ENCODE data around the gene STARD8. TPM values are rescaled to one million over a fixed set of nuclear protein-coding genes. Genes with fewer than 3 reads are reported as not detected.
"Not testable (repeated sequence)": the region's sequence is repeated elsewhere in the genome, so short reads cannot be mapped to it uniquely, and the experiment has no call there.

Gene STARD8
- total and polyA plus RNA-seq, 4 experiments from 2014 or later, result 0.14 to 0.86 (median 0.47) TPM; not detected in 1

GRCh38 chrX:68629936-68630335, 17.5 kb upstream of the STARD8 start:
- CTCF ChIA-PET (ENCODE audit: partially characterized antibody); H3K27me3 Mint-ChIP-seq; H3K36me3 Mint-ChIP-seq; H3K4me1 ChIP-seq (ENCODE audit: insufficient read depth, low read length); H3K9me3 Mint-ChIP-seq; H3K4me3 Mint-ChIP-seq; H3K27ac ChIP-seq (ENCODE audit: low read depth, low read length); H3K9me3 ChIP-seq (ENCODE audit: control insufficient read depth in 1 of 2, low read length in 2 of 2); H3K36me3 ChIP-seq (ENCODE audit: insufficient read depth, low read length); H3K27me3 ChIP-seq (ENCODE audit: insufficient read depth, low read length); H3K27ac Mint-ChIP-seq; DNase-seq; H3K4me3 ChIP-seq (ENCODE audit: low read length in 2 of 2); intact Hi-C loops (cut with micrococcal nuclease); POLR2A ChIA-PET (ENCODE audit: partially characterized antibody); H3K4me1 Mint-ChIP-seq: not testable (repeated sequence)

GRCh38 chrX:68631336-68631735, 16.1 kb upstream of the STARD8 start:
- Mint-ChIP-seq H3K4me1 (no peaks in the 10 kb centered on the region), H3K4me3 (no peak overlapping the region), H3K27ac (no peak overlapping the region), H3K9me3 (no peaks in the 10 kb centered on the region), H3K27me3 (peaks cover 0 to 2% of the 10 kb centered on the region in 2 donors), H3K36me3 (no peaks in the 10 kb centered on the region)
- no peaks in the 10 kb centered on the region for H3K27me3 ChIP-seq (ENCODE audit: insufficient read depth, low read length)
- DNase-seq, result no peak
- CTCF ChIA-PET (ENCODE audit: partially characterized antibody), result no interaction called here
- intact Hi-C loops (cut with micrococcal nuclease), result no loop called here
- no peaks in the 10 kb centered on the region for H3K4me1 ChIP-seq (ENCODE audit: insufficient read depth, low read length)
- POLR2A ChIA-PET (ENCODE audit: partially characterized antibody), result no interaction called here
- no peak overlapping the region for H3K27ac ChIP-seq (ENCODE audit: low read depth, low read length)
- H3K36me3 ChIP-seq (ENCODE audit: insufficient read depth, low read length), result no peaks in the 10 kb centered on the region
- no peak overlapping the region for H3K4me3 ChIP-seq (ENCODE audit: low read length in 2 of 2)
- H3K9me3 ChIP-seq (ENCODE audit: control insufficient read depth in 1 of 2, low read length in 2 of 2), result no peaks in the 10 kb centered on the region

- Mint-ChIP-seq H3K27me3 (peaks cover 0 to 2% of the 10 kb centered on the region in 2 donors), H3K4me1 (no peaks in the 10 kb centered on the region), H3K4me3 (no peak overlapping the region), H3K9me3 (no peaks in the 10 kb centered on the region), H3K36me3 (no peaks in the 10 kb centered on the region), H3K27ac (no peak overlapping the region)
- Histone ChIP-seq H3K4me3 (ENCODE audit: low read length in 2 of 2) (no peak overlapping the region), H3K36me3 (ENCODE audit: insufficient read depth, low read length) (no peaks in the 10 kb centered on the region), H3K9me3 (ENCODE audit: control insufficient read depth in 1 of 2, low read length in 2 of 2) (no peaks in the 10 kb centered on the region), H3K4me1 (ENCODE audit: insufficient read depth, low read length) (no peaks in the 10 kb centered on the region), H3K27me3 (ENCODE audit: insufficient read depth, low read length) (no peaks in the 10 kb centered on the region), H3K27ac (ENCODE audit: low read depth, low read length) (no peak overlapping the region)
- CTCF ChIA-PET (ENCODE audit: partially characterized antibody), result no interaction called here
- intact Hi-C loops (cut with micrococcal nuclease), result no loop called here
- POLR2A ChIA-PET (ENCODE audit: partially characterized antibody), result no interaction called here
- no peak for DNase-seq
Measured at GRCh38 chrX:68632491-68632890, 15.0 kb upstream of the STARD8 start.

- Histone ChIP-seq H3K9me3 (ENCODE audit: control insufficient read depth in 1 of 2, low read length in 2 of 2) (no peaks in the 10 kb centered on the region), H3K4me1 (ENCODE audit: insufficient read depth, low read length) (no peaks in the 10 kb centered on the region), H3K27me3 (ENCODE audit: insufficient read depth, low read length) (no peaks in the 10 kb centered on the region), H3K4me3 (ENCODE audit: low read length in 2 of 2) (no peak overlapping the region), H3K27ac (ENCODE audit: low read depth, low read length) (no peak overlapping the region), H3K36me3 (ENCODE audit: insufficient read depth, low read length) (no peaks in the 10 kb centered on the region)
- ChIA-PET CTCF (ENCODE audit: partially characterized antibody) (no interaction called here), POLR2A (ENCODE audit: partially characterized antibody) (no interaction called here)
- H3K4me1 Mint-ChIP-seq, result no peaks in the 10 kb centered on the region
- intact Hi-C loops (cut with micrococcal nuclease), result no loop called here
- no peak overlapping the region for H3K4me3 Mint-ChIP-seq
- no peak overlapping the region for H3K27ac Mint-ChIP-seq
- DNase-seq, result no peak
- peaks cover 0 to 2% of the 10 kb centered on the region in 2 donors for H3K27me3 Mint-ChIP-seq
- no peaks in the 10 kb centered on the region for H3K36me3 Mint-ChIP-seq
- H3K9me3 Mint-ChIP-seq, result no peaks in the 10 kb centered on the region
Measured at GRCh38 chrX:68633981-68634380, 13.5 kb upstream of the STARD8 start.

GRCh38 chrX:68634649-68635227, 12.7 kb upstream of the STARD8 start:
- H3K4me3 ChIP-seq (ENCODE audit: low read length in 2 of 2), result no peak overlapping the region
- no peaks in the 10 kb centered on the region for H3K36me3 Mint-ChIP-seq
- ChIA-PET CTCF (ENCODE audit: partially characterized antibody) (no interaction called here), POLR2A (ENCODE audit: partially characterized antibody) (no interaction called here)
- H3K4me3 Mint-ChIP-seq, result no peak overlapping the region
- no peaks in the 10 kb centered on the region for H3K27me3 ChIP-seq (ENCODE audit: insufficient read depth, low read length)
- H3K9me3 ChIP-seq (ENCODE audit: control insufficient read depth in 1 of 2, low read length in 2 of 2), result no peaks in the 10 kb centered on the region
- no peaks in the 10 kb centered on the region for H3K36me3 ChIP-seq (ENCODE audit: insufficient read depth, low read length)
- no peak for DNase-seq
- no peak overlapping the region for H3K27ac Mint-ChIP-seq
- H3K27me3 Mint-ChIP-seq, result peaks cover 0 to 2% of the 10 kb centered on the region in 2 donors
- no peaks in the 10 kb centered on the region for H3K4me1 ChIP-seq (ENCODE audit: insufficient read depth, low read length)
- H3K27ac ChIP-seq (ENCODE audit: low read depth, low read length), result no peak overlapping the region
- intact Hi-C loops (cut with micrococcal nuclease), result no loop called here
- no peaks in the 10 kb centered on the region for H3K9me3 Mint-ChIP-seq
- no peaks in the 10 kb centered on the region for H3K4me1 Mint-ChIP-seq

- Mint-ChIP-seq H3K36me3 (no peaks in the 10 kb centered on the region), H3K4me1 (no peaks in the 10 kb centered on the region), H3K4me3 (no peak overlapping the region), H3K9me3 (no peaks in the 10 kb centered on the region), H3K27ac (no peak overlapping the region), H3K27me3 (no peaks in the 10 kb centered on the region)
- no peak overlapping the region for H3K4me3 ChIP-seq (ENCODE audit: low read length in 2 of 2)
- no peaks in the 10 kb centered on the region for H3K27me3 ChIP-seq (ENCODE audit: insufficient read depth, low read length)
- no peak for DNase-seq
- intact Hi-C loops (cut with micrococcal nuclease), result no loop called here
- H3K9me3 ChIP-seq (ENCODE audit: control insufficient read depth in 1 of 2, low read length in 2 of 2), result no peaks in the 10 kb centered on the region
- H3K36me3 ChIP-seq (ENCODE audit: insufficient read depth, low read length), result no peaks in the 10 kb centered on the region
- no peak overlapping the region for H3K27ac ChIP-seq (ENCODE audit: low read depth, low read length)
- H3K4me1 ChIP-seq (ENCODE audit: insufficient read depth, low read length), result no peaks in the 10 kb centered on the region
- ChIA-PET CTCF (ENCODE audit: partially characterized antibody) (no interaction called here), POLR2A (ENCODE audit: partially characterized antibody) (no interaction called here)
Measured at GRCh38 chrX:68640661-68641060, 6.8 kb upstream of the STARD8 start.

- CTCF ChIA-PET (ENCODE audit: partially characterized antibody), result no interaction called here
- no peak for DNase-seq
- Mint-ChIP-seq H3K27ac (no peak overlapping the region), H3K4me3 (no peak overlapping the region), H3K36me3 (no peaks in the 10 kb centered on the region), H3K9me3 (no peaks in the 10 kb centered on the region), H3K27me3 (peaks cover 0 to 6% of the 10 kb centered on the region in 2 donors), H3K4me1 (peaks cover 0 to 1% (median 0%) of the 10 kb centered on the region in 4 donors)
- Histone ChIP-seq H3K27ac (ENCODE audit: low read depth, low read length) (no peak overlapping the region), H3K27me3 (ENCODE audit: insufficient read depth, low read length) (no peaks in the 10 kb centered on the region), H3K9me3 (ENCODE audit: control insufficient read depth in 1 of 2, low read length in 2 of 2) (no peaks in the 10 kb centered on the region), H3K4me1 (ENCODE audit: insufficient read depth, low read length) (no peaks in the 10 kb centered on the region), H3K4me3 (ENCODE audit: low read length in 2 of 2) (no peak overlapping the region), H3K36me3 (ENCODE audit: insufficient read depth, low read length) (no peaks in the 10 kb centered on the region)
- intact Hi-C loops (cut with micrococcal nuclease), result no loop called here
- POLR2A ChIA-PET (ENCODE audit: partially characterized antibody), result no interaction called here
Measured at GRCh38 chrX:68644861-68645260, 2.6 kb upstream of the STARD8 start.

GRCh38 chrX:68646421-68646820, 1.0 kb upstream of the STARD8 start:
- Mint-ChIP-seq H3K4me1 (peaks cover 0 to 3% (median 0%) of the 10 kb centered on the region in 4 donors), H3K27ac (no peak overlapping the region), H3K27me3 (peaks cover 0 to 6% of the 10 kb centered on the region in 2 donors), H3K36me3 (no peaks in the 10 kb centered on the region), H3K4me3 (no peak overlapping the region), H3K9me3 (no peaks in the 10 kb centered on the region)
- POLR2A ChIA-PET (ENCODE audit: partially characterized antibody), result no interaction called here
- DNase-seq, result no peak
- H3K36me3 ChIP-seq (ENCODE audit: insufficient read depth, low read length), result no peaks in the 10 kb centered on the region
- no peaks in the 10 kb centered on the region for H3K9me3 ChIP-seq (ENCODE audit: control insufficient read depth in 1 of 2, low read length in 2 of 2)
- no peak overlapping the region for H3K27ac ChIP-seq (ENCODE audit: low read depth, low read length)
- H3K4me3 ChIP-seq (ENCODE audit: low read length in 2 of 2), result no peak overlapping the region
- intact Hi-C loops (cut with micrococcal nuclease), result no loop called here
- CTCF ChIA-PET (ENCODE audit: partially characterized antibody), result no interaction called here
- H3K27me3 ChIP-seq (ENCODE audit: insufficient read depth, low read length), result no peaks in the 10 kb centered on the region
- H3K4me1 ChIP-seq (ENCODE audit: insufficient read depth, low read length), result no peaks in the 10 kb centered on the region

All from CD4-positive, alpha-beta memory T cell (primary cell).